PC-3 (cell line): ENCODE measurements around the gene JADE1.

ENCODE experiments used
- CTCF ChIP-seq: fragments of 300-600 bp; sonication (generic); conservative IDR thresholded peaks from 2 replicates; pipeline ENCODE4 v1.5.1; 2017; ENCODE audit warnings: antibody characterized with exemption, low read depth, mild to moderate bottlenecking, low read length
- EZH2 ChIP-seq: fragments of 300-600 bp; sonication (generic); IDR thresholded peaks from one replicate; pipeline ENCODE4 v1.6.1; 2017; ENCODE audit warnings: antibody characterized with exemption, mild to moderate bottlenecking, low read length; ENCODE audit not compliant: unreplicated experiment
- EZH2phosphoT487 ChIP-seq: fragments of 300-600 bp; sonication (generic); IDR thresholded peaks from 2 replicates; pipeline ENCODE4 v1.6.1; 2018; ENCODE audit warnings: mild to moderate bottlenecking, antibody characterized with exemption, low read length, borderline replicate concordance

- TF ChIP-seq CTCF (no peak), EZH2phosphoT487 (no peak), EZH2 (no peak)
These were observed 53.3 kb downstream of the JADE1 start for GRCh38 chr4:128862608-128863311.
